Coronary artery (tissue), 2 donors: ENCODE data around the gene GALNT7.
"Not testable (repeated sequence)": the region's sequence is repeated elsewhere in the genome, so short reads cannot be mapped to it uniquely, and the experiment has no call there.

Experiments
- DNase-seq: peaks from one replicate; pipeline ENCODE4 v3.0.0-alpha.2; 2017; ENCODE audit warnings: low spot score
- H3K27ac ChIP-seq, 2 donors: fragments of 200-600 bp; sonication (generic); one replicate each; pipeline ENCODE4 v1.5.1; 2016 to 2019
- H3K4me3 ChIP-seq: fragments of 200-600 bp; sonication (generic); 2 replicates; pipeline ENCODE4 v1.5.1; 2016; ENCODE audit warnings: mild to moderate bottlenecking, moderate library complexity
- TF ChIP-seq, protein P1 (sequence below): fragments of 200-600 bp; sonication (generic); IDR thresholded peaks from one replicate; pipeline ENCODE4 v1.5.1; 2019; ENCODE audit warnings: antibody characterized with exemption

GALNT7 gene

DNA sequence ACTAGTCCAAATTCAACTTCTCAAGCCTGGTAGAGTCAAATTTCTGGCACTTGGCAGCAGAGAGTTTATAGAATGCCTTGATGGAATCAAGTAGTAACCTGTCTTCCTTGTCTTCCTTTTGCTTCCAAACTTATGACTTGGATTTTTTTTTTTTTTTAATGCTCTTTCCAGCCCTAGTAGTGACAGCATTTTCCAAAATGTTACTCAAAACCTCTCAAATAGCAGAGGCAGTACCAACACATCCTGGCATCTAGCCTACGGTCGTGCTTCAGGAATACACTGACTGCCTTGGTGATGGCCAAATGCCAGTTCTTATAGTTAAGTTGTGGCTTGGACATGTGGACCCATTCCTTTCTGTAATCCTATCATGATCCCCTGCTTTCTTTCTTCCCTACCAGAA lies 46.0 kb downstream of the GALNT7 start:
- Histone ChIP-seq H3K4me3 (no peak overlapping the region), H3K27ac (no peak overlapping the region)
- TF ChIP-seq, protein P1, sequence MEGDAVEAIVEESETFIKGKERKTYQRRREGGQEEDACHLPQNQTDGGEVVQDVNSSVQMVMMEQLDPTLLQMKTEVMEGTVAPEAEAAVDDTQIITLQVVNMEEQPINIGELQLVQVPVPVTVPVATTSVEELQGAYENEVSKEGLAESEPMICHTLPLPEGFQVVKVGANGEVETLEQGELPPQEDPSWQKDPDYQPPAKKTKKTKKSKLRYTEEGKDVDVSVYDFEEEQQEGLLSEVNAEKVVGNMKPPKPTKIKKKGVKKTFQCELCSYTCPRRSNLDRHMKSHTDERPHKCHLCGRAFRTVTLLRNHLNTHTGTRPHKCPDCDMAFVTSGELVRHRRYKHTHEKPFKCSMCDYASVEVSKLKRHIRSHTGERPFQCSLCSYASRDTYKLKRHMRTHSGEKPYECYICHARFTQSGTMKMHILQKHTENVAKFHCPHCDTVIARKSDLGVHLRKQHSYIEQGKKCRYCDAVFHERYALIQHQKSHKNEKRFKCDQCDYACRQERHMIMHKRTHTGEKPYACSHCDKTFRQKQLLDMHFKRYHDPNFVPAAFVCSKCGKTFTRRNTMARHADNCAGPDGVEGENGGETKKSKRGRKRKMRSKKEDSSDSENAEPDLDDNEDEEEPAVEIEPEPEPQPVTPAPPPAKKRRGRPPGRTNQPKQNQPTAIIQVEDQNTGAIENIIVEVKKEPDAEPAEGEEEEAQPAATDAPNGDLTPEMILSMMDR: no peak
- DNase-seq: no peak

DNA sequence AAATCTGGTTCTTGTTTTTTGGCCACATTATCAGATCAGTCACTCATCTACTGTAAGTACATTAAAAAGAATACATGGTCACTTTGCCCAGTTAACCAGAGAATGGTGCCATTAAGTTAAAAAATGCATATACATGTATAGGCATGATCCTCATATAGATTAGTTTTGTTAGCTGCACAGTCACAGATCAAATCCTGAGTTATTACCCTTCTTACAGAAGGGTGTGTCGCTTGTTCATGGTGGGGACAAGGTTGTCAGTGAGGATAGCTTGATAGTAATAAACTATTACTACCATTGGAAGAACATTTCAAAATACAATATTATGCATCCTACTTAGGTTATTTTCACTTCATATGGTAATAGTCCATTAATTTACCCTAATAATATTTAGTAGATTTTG lies 48.5 kb downstream of the GALNT7 start:
- no peak for DNase-seq
- Histone ChIP-seq H3K4me3 (no peak overlapping the region), H3K27ac (no peak overlapping the region)
- TF ChIP-seq, protein P1: no peak

DNA sequence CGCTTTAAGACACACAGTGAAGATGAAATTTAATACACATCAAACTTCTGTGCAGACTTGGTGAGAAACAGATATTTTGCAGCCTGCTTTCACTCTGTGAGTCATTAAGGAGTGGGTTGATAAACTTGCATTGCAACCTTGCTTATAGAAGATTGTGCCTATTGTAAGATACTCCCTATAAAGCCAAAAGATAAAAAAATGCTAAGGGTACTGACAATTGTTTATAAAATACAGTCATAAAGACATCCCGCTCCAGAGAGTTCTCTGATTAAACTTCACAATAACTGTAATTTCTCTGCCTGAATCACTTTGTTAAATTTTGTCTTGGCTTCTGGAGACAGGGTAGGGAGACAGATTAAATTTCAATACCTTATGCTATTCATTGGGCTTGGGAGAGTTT lies 49.1 kb downstream of the GALNT7 start:
- Histone ChIP-seq H3K4me3 (no peak overlapping the region), H3K27ac (no peak overlapping the region)
- no peak for DNase-seq
- TF ChIP-seq, protein P1: no peak

DNA sequence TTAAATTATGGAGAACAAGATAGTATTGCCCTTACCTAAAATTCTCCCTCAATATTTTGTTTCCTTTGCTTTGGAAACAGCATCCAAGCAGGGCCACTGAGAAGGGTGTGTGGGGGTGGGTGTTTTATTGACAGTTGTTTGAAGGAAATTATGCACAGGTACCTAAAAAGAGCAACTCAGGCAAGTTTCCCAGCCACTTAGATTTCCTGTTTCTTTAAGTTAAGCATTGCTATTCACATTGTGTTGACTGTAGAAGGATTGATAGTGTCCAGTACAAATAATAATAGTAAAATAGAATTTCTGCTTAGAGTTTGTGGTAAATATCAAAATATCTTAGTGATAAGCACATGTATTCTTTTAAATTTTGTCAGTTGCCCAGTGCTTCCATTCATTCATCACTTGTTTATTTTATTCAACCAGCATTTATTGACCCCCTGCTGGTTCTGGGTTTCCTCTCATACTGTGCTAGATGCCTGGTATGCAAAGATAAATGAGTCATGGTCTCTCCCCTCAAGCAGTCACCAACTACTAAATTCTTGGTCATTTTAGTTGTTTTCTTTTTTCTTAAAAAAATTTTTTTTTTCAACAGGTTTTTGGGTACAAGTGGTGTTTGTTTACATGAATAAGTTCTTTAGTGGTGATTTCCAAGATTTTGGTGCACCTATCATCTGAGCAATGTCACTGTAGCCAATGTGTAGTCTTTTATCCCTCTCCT lies 50.0 kb downstream of the GALNT7 start:
- TF ChIP-seq, protein P1: no peak
- no peak overlapping the region for H3K4me3 ChIP-seq
- no peak overlapping the region for H3K27ac ChIP-seq
- no peak for DNase-seq

DNA sequence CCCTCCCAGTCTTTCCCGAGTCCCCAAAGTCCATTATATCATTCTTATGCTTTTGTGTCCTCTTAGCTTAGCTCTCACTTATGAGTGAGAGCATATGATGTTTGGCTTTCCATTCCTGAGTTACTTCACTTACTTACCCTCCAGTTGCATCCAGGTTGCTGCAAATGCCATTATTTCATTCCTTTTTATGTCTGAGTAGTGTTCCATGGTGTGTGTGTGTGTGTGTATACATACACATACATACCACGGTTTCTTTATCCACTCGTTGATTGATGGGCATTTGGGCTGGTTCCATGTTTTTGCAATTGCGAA lies 50.5 kb downstream of the GALNT7 start:
- not testable (repeated sequence) for H3K27ac ChIP-seq, H3K4me3 ChIP-seq, DNase-seq

DNA sequence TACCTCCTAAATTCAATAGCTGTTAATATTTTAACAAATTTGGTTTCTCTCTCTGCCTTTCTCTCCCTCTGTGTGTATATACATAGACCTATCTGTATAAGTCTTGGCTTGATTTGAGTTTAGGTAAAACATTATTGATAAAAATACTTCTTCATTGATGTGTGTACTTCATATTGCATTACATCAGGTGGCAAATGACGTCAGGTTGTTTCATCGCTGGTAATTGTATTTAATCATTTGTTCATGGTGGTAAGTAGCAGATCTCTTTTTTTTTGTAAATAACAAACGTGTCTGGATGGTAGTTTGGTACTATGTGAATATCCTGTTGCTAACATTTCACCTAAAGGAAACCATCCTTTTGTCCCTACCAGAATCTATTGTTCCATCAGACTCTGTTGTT lies 55.1 kb downstream of the GALNT7 start:
- H3K27ac ChIP-seq: no peak overlapping the region
- no peak overlapping the region for H3K4me3 ChIP-seq
- DNase-seq: no peak
- TF ChIP-seq, protein P1: no peak

DNA sequence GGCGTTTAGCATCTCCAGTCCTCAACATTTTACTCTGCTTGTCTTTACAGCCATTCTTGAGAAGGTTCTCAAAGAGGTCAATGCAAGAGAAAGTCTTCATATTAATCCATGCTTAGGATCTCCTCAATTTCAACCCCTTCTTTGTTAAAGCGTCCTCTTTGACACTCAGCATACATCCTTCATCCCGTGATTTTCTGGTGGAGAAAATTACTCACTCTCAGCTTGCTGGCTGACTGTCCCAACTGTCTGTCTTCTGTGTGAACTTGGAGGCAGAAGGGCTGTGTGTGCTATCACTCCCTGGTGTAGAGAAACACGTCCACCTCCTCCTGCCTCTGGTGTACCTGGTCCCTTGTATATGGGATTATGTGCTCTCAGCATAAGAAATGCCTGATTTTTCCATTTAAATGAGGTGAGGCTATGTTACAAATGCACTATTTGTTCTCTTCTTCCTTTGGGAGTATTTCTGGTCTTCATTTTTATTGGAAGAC lies 57.8 kb downstream of the GALNT7 start:
- H3K4me3 ChIP-seq: no peak overlapping the region
- H3K27ac ChIP-seq: no peak overlapping the region
- DNase-seq: no peak
- TF ChIP-seq, protein P1: no peak
